Activated naive CD4-positive, alpha-beta T cell (primary cell): Measurements from ENCODE around the gene MAGEB1.

ENCODE experiments used
- DNase-seq, 4 experiments: peaks; one replicate each; lab custom pipeline; 2025; lab: John Stamatoyannopoulos, UW

MAGEB1 gene

GRCh38 chrX:30296408-30297254 is 49.7 kb downstream of the MAGEB1 start:
- DNase-seq, result no peak

GRCh38 chrX:30301208-30301607 is 54.3 kb downstream of the MAGEB1 start:
- no peak for DNase-seq
